Measurements from ENCODE around the gene HECW1. TPM values are rescaled to one million over a fixed set of nuclear protein-coding genes. Genes with fewer than 3 reads are reported as not detected.

The HECW1 gene
- total RNA-seq, 1 experiment from 2014 or later = 18.3 TPM

GRCh38 chr7:43148161-43148731 is 35.8 kb downstream of the HECW1 start:
- peak; percentile 41 for DNase-seq (ENCODE audit: low read depth)

GRCh38 chr7:43151076-43151475 is 38.6 kb downstream of the HECW1 start:
- DNase-seq (ENCODE audit: low read depth) = no peak

GRCh38 chr7:43152696-43153095 is 40.2 kb downstream of the HECW1 start:
- DNase-seq (ENCODE audit: low read depth) = no peak

GRCh38 chr7:43155636-43156035 is 43.2 kb downstream of the HECW1 start:
- DNase-seq (ENCODE audit: low read depth) = no peak

GRCh38 chr7:43163885-43164284 is 51.4 kb downstream of the HECW1 start:
- no peak for DNase-seq (ENCODE audit: low read depth)

GRCh38 chr7:43164757-43165156 is 52.3 kb downstream of the HECW1 start:
- DNase-seq (ENCODE audit: low read depth) = peak; percentile 95

- DNase-seq (ENCODE audit: low read depth) = no peak
These were observed 54.2 kb downstream of the HECW1 start for GRCh38 chr7:43166686-43167085.

- no peak for DNase-seq (ENCODE audit: low read depth)
These were observed 56.6 kb downstream of the HECW1 start for GRCh38 chr7:43169076-43169475.

- DNase-seq (ENCODE audit: low read depth) = no peak
These were observed 58.1 kb downstream of the HECW1 start for GRCh38 chr7:43170571-43170970.

GRCh38 chr7:43175570-43176200 is 63.2 kb downstream of the HECW1 start:
- DNase-seq (ENCODE audit: low read depth) = no peak

- DNase-seq (ENCODE audit: low read depth) = no peak
These were observed 66.9 kb downstream of the HECW1 start for GRCh38 chr7:43179393-43179792.

- no peak for DNase-seq (ENCODE audit: low read depth)
These were observed 80.5 kb downstream of the HECW1 start for GRCh38 chr7:43192806-43193460.

GRCh38 chr7:43193893-43194292 is 81.4 kb downstream of the HECW1 start:
- DNase-seq (ENCODE audit: low read depth) = no peak

GRCh38 chr7:43195256-43195655 is 82.8 kb downstream of the HECW1 start:
- DNase-seq (ENCODE audit: low read depth) = no peak

GRCh38 chr7:43195768-43196167 is 83.3 kb downstream of the HECW1 start:
- no peak for DNase-seq (ENCODE audit: low read depth)

- DNase-seq (ENCODE audit: low read depth) = peak; percentile 51
These were observed 83.9 kb downstream of the HECW1 start for GRCh38 chr7:43196379-43196778.

- no peak for DNase-seq (ENCODE audit: low read depth)
These were observed 85.6 kb downstream of the HECW1 start for GRCh38 chr7:43198016-43198415.

- DNase-seq (ENCODE audit: low read depth) = no peak
These were observed 86.2 kb downstream of the HECW1 start for GRCh38 chr7:43198599-43199090.

- peak; percentile 51 for DNase-seq (ENCODE audit: low read depth)
These were observed 87.1 kb downstream of the HECW1 start for GRCh38 chr7:43199371-43200160.

GRCh38 chr7:43201912-43202311 is 89.5 kb downstream of the HECW1 start:
- no peak for DNase-seq (ENCODE audit: low read depth)

- DNase-seq (ENCODE audit: low read depth) = peak; percentile 18
These were observed 91.6 kb downstream of the HECW1 start for GRCh38 chr7:43204081-43204480.

- no peak for DNase-seq (ENCODE audit: low read depth)
These were observed 92.8 kb downstream of the HECW1 start for GRCh38 chr7:43205171-43205795.
